Kidney glomerular epithelial cell (primary cell): ENCODE data around the gene TCEANC2.

ENCODE experiments used
- DNase-seq: peaks from one replicate; lab custom pipeline; 2025; lab: John Stamatoyannopoulos, UW

TCEANC2 gene

GRCh38 chr1:54136269-54136896 is 83.0 kb downstream of the TCEANC2 start:
- DNase-seq = no peak

- no peak for DNase-seq
Measured at GRCh38 chr1:54136963-54137533, 83.6 kb downstream of the TCEANC2 start.

- peak; percentile 61 for DNase-seq
Measured at GRCh38 chr1:54137534-54138061, 84.2 kb downstream of the TCEANC2 start.

DNA sequence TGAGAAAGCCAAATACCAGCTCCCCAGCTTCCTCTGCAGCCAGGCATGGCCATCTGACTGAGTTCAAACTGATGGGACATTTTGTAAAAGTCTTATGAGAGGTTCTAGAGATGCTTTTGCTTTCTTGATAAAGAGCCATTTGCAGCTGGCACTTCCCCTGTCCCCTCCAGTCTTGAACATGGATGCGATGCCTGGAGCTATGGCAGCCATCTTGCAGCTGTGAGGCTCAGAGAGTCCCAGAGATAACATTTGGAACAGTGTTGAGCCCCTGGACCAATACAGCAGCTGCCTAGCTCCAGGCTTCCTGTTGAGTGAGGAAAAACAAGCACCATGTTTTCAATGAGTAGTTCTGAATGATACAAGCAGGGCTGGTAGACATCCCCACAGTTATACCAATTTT is 85.6 kb downstream of the TCEANC2 start:
- DNase-seq = no peak

- DNase-seq = no peak
Measured at GRCh38 chr1:54139711-54140110, 86.3 kb downstream of the TCEANC2 start.

- DNase-seq = no peak
Measured at GRCh38 chr1:54142146-54142900, 88.9 kb downstream of the TCEANC2 start.

GRCh38 chr1:54144366-54144765 is 91.0 kb downstream of the TCEANC2 start:
- no peak for DNase-seq

DNA sequence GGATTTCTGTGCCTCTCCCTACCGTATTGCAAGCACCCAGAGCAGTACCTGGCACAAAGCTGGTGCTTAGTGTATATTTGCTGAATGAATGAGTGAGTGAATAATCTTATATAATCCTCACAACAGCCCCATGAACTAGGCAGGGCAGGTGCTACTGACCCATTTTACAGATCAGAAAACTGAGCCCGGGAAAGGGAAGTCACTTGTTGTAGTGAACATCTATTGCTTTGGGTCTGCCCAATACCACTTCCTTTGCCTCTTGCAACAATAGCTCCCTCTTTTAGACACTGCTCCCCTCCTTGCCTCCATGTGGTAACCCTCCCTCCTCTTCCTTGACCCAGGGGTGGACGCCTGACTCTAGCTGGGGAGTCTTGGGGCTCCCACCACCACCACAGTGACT is 96.3 kb downstream of the TCEANC2 start:
- DNase-seq = no peak

DNA sequence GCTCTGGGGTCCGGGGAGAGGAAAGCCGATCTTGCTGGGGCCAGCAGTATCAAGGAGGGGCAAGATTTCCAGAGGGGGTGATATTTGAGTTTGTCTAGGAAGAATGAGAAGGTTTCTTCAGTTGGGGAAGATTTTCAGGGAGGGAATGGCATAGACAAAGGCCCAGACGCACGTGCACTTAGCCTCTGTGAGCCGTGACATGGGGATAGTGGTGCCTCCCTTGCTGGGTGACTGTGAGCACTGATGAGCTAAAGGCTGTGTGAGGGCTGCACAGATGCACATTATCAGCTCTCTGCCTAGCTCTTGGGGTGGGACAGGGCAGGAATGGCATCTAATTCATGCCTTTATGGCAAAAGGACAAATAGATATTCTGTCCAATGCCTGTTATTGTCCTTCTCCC is 97.6 kb downstream of the TCEANC2 start:
- DNase-seq = no peak

DNA sequence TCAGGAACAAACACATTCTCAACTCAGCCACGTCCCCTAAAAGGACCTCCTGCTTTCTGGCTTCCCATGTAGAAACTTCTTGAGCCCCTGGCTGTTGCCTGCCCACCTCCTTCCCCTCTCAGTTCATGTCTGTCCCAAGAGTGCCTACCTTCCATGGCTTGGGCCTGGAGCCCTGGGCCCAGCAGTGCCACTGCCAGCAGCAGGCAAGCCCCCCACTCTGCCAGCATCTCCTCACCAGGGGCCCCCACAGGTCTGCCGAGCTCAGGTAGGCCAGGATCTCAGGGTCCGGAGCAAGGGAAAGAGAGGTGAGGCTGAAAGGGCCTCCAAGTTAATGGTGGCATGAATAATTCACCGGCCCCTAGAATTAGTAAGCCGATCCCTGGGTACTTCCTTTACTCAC is 99.3 kb downstream of the TCEANC2 start, which contains the start of gene CDCP2:
TSS of gene CDCP2 (minus strand) at position 305 of the 400 bp plus-strand sequence. CDS start at position 227, 78 bp downstream.
- no peak for DNase-seq

GRCh38 chr1:54153535-54154439 is 100.4 kb downstream of the TCEANC2 start:
- no peak for DNase-seq
